ENCODE data around the gene APPL2. TPM values are rescaled to one million over a fixed set of nuclear protein-coding genes. Genes with fewer than 3 reads are reported as not detected.

The APPL2 gene
- total and polyA plus RNA-seq, 2 of the 13 experiments (the other 11 are each of a cell fraction or from before 2014, with no cell fraction given), result 9.9 to 11.1 TPM

DNA sequence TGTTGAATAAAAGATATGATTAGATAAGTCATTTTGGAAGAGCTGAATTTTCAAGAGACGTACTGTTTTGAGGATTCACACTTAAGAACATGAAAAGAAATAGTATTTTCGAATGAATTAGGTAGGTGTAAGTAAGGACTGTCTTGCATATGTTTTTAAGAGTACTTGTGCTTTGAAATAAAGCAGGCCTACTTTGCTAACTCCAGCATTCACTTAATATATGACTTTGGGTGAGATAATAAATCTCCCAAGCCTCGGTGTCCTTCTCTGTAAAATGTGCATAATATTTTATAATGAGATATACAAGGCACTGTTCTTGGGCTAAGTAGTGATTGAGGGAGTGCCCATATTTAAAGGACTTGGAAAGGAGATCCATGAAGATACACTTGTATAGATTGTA is 73.8 kb downstream of the APPL2 start (continued):
- TF ChIP-seq, protein P1, sequence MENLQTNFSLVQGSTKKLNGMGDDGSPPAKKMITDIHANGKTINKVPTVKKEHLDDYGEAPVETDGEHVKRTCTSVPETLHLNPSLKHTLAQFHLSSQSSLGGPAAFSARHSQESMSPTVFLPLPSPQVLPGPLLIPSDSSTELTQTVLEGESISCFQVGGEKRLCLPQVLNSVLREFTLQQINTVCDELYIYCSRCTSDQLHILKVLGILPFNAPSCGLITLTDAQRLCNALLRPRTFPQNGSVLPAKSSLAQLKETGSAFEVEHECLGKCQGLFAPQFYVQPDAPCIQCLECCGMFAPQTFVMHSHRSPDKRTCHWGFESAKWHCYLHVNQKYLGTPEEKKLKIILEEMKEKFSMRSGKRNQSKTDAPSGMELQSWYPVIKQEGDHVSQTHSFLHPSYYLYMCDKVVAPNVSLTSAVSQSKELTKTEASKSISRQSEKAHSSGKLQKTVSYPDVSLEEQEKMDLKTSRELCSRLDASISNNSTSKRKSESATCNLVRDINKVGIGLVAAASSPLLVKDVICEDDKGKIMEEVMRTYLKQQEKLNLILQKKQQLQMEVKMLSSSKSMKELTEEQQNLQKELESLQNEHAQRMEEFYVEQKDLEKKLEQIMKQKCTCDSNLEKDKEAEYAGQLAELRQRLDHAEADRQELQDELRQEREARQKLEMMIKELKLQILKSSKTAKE (CRISPR knock-in tag; IDR thresholded peaks at IDR 0.05; ENCODE audit: borderline replicate concordance), result no peak
- TF ChIP-seq ZNF607 (CRISPR knock-in tag; IDR thresholded peaks at IDR 0.05; ENCODE audit: borderline replicate concordance) (no peak), ZNF546 (CRISPR knock-in tag; conservative IDR thresholded peaks at IDR 0.05) (no peak), ZSCAN21 (CRISPR knock-in tag; IDR thresholded peaks at IDR 0.05; ENCODE audit: borderline replicate concordance) (no peak)

GRCh38 chr12:105158876-105159275 is 77.1 kb downstream of the APPL2 start:
- no peaks in the 10 kb centered on the region for H3K79me2 ChIP-seq (ENCODE audit: insufficient read depth, low read length)
- in situ Hi-C loops (cut with HindIII; ENCODE audit: extremely low pct_ligation_motif_present, low pct_unique_long_range_greater_than_20kb) (no loop called here), intact Hi-C loops (cut with micrococcal nuclease; ENCODE audit: unreplicated experiment) (no loop called here)
- no peaks in the 10 kb centered on the region for H3K27me3 ChIP-seq (ENCODE audit: control insufficient read depth in 1 of 2, insufficient read depth in 2 of 2, low read length in 2 of 2)
- CTCF ChIA-PET (ENCODE audit: low intra/inter-chr PET ratio, low total read pairs), result no interaction called here
- H3K4me1 ChIP-seq (ENCODE audit: insufficient read depth, low read length), result no peaks in the 10 kb centered on the region
- POLR2A ChIA-PET, result no interaction called here
- ATAC-seq (no peak), DNase-seq (ENCODE audit: low spot score) (no peak), FAIRE-seq (no peak)
- peaks cover 2 to 30% of the 10 kb centered on the region in 2 experiments; a peak in 3 of 5 replicates for H3K36me3 ChIP-seq (replicated peaks in 1 of 2; ENCODE audit: control insufficient read depth in 1 of 2, insufficient read depth in 2 of 2, low read length in 2 of 2)
- H3K4me3 ChIP-seq (replicated peaks in 1 of 3; ENCODE audit: insufficient read depth in 1 of 3, low read depth in 2 of 3, low read length in 3 of 3), result no peak overlapping the region
- no peak for TF ChIP-seq ZNF383 (CRISPR knock-in tag; IDR thresholded peaks at IDR 0.05; ENCODE audit: borderline replicate concordance)
- no peak for TF ChIP-seq ZFP41 (CRISPR knock-in tag; IDR thresholded peaks at IDR 0.05; ENCODE audit: borderline replicate concordance)
- no peak for TF ChIP-seq ZNF746 (CRISPR knock-in tag; IDR thresholded peaks at IDR 0.05)
- TF ChIP-seq, protein P2, sequence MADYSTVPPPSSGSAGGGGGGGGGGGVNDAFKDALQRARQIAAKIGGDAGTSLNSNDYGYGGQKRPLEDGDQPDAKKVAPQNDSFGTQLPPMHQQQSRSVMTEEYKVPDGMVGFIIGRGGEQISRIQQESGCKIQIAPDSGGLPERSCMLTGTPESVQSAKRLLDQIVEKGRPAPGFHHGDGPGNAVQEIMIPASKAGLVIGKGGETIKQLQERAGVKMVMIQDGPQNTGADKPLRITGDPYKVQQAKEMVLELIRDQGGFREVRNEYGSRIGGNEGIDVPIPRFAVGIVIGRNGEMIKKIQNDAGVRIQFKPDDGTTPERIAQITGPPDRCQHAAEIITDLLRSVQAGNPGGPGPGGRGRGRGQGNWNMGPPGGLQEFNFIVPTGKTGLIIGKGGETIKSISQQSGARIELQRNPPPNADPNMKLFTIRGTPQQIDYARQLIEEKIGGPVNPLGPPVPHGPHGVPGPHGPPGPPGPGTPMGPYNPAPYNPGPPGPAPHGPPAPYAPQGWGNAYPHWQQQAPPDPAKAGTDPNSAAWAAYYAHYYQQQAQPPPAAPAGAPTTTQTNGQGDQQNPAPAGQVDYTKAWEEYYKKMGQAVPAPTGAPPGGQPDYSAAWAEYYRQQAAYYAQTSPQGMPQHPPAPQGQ (CRISPR knock-in tag; IDR thresholded peaks at IDR 0.05; ENCODE audit: borderline replicate concordance), result no peak
- TF ChIP-seq TBX3 (IDR thresholded peaks at IDR 0.05; ENCODE audit: borderline replicate concordance), result no peak
- TF ChIP-seq SOX5 (CRISPR knock-in tag; IDR thresholded peaks at IDR 0.05; ENCODE audit: borderline replicate concordance), result no peak
- TF ChIP-seq RCOR2 (CRISPR knock-in tag; IDR thresholded peaks at IDR 0.05), result no peak
- TF ChIP-seq ZNF333 (CRISPR knock-in tag; IDR thresholded peaks at IDR 0.05; ENCODE audit: borderline replicate concordance), result no peak
- TF ChIP-seq, protein P3, sequence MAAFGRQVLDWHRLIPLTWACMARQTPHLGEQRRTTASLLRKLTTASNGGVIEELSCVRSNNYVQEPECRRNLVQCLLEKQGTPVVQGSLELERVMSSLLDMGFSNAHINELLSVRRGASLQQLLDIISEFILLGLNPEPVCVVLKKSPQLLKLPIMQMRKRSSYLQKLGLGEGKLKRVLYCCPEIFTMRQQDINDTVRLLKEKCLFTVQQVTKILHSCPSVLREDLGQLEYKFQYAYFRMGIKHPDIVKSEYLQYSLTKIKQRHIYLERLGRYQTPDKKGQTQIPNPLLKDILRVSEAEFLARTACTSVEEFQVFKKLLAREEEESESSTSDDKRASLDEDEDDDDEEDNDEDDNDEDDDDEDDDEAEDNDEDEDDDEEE (CRISPR knock-in tag; IDR thresholded peaks at IDR 0.05), result no peak
- TF ChIP-seq ZNF274 (CRISPR knock-in tag; IDR thresholded peaks at IDR 0.05), result no peak
- no peak for TF ChIP-seq ZSCAN25 (CRISPR knock-in tag; IDR thresholded peaks at IDR 0.05)
- no peak for TF ChIP-seq ZNF567 (CRISPR knock-in tag; IDR thresholded peaks at IDR 0.05; ENCODE audit: borderline replicate concordance)
- TF ChIP-seq BCL3 (CRISPR knock-in tag; IDR thresholded peaks at IDR 0.05), result no peak
- H3K9ac ChIP-seq (ENCODE audit: insufficient read depth, low read depth, low read length), result no peak overlapping the region
- no peaks in the 10 kb centered on the region for H4K20me1 ChIP-seq (ENCODE audit: insufficient read depth, low read length)
- H3K27ac ChIP-seq (ENCODE audit: extremely low read length, insufficient read depth, low read length), result no peak overlapping the region
- 95% methylated on average over 2 of the region's 2 CpGs for WGBS (ENCODE audit: low lambda C conversion rate)
- H2AFZ ChIP-seq (ENCODE audit: low read length), result no peak overlapping the region
- H3K9me3 ChIP-seq (ENCODE audit: low read length), result no peaks in the 10 kb centered on the region
- no peak overlapping the region for H3K4me2 ChIP-seq (ENCODE audit: low read depth, low read length)
- no TSS peak for BruUV-seq (replicated peaks)
